ENCODE results near the gene ADARB1.

DNA sequence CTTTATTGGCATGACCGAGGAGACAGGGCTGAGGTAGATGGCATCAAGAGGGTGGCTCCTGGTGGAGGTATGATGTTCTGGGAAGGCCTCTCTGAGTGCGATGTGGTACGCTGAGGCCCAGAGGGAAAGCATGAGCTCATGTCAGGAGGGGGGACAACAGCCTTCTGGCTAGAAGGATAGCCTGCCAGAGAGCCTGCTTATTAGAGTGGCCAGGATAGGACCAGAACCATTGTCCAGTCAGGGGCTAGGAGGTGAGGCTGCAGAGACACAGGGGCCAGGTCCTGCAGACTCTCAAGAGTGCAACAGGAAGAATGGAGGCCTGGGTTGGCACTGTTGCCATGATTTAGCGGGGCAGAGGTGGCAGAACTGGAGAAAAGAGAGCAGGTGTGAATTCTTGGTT is 7.3 kb downstream of the ADARB1 start:
- TF ChIP-seq FOXK2 (IDR thresholded peaks at IDR 0.05) (no peak), ZNF384 (IDR thresholded peaks at IDR 0.05) (no peak), FOXA1 (IDR thresholded peaks at IDR 0.05) (no peak), FOXM1 (IDR thresholded peaks at IDR 0.05; ENCODE audit: borderline replicate concordance) (no peak), BHLHE40 (IDR thresholded peaks at IDR 0.05; ENCODE audit: borderline replicate concordance) (no peak), ELF4 (IDR thresholded peaks at IDR 0.05) (no peak)

Data from HEK293T (cell line).